NCI-H446 (cell line): Measurements from ENCODE around the gene RFX3.

Experiments
- DNase-seq, 2 experiments: peaks; one replicate each; lab custom pipeline; 2025; lab: John Stamatoyannopoulos, UW

RFX3 gene

DNA sequence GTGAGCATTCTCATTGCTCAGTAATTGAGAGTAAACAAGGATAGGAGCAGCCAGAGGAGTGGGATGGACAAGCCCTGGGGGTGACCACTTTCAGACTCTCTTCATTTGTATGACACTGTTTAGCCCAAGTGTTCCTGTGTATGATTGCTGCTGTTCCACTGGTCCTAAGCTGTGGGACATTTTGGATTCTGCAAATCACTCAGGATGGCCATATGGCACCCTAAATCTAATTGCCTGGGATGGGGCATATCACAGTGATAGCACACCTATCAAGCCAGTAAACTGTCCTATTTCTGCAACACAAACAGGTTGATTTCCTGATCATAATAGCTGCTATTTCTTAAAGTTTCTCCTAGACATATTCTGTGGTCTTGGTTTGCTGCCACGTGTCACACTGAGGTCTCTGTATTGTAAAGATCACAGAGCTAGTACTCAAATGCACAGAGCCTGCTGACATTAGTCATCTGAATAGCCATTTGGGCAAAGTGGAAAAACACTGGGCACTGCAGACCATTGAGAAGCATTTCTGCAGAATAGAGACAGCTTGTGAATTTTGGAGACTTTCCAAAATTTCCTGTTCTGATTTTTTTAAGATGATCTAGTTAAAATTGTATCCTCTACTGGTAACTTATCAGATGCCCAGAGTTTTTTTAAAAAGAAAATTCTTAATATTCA is 320.2 kb downstream of the RFX3 start:
- DNase-seq = peak; percentile 66 to 92

- no peak for DNase-seq
Measured at GRCh38 chr9:3200331-3200774, 325.4 kb downstream of the RFX3 start.

GRCh38 chr9:3193791-3194190 is 332.0 kb downstream of the RFX3 start:
- no peak for DNase-seq

- no peak for DNase-seq
Measured at GRCh38 chr9:3191715-3192114, 334.1 kb downstream of the RFX3 start.

GRCh38 chr9:3189113-3189861 is 336.5 kb downstream of the RFX3 start:
- DNase-seq = no peak

GRCh38 chr9:3186751-3187150 is 339.1 kb downstream of the RFX3 start:
- no peak for DNase-seq

- peak; percentile 58 to 85 for DNase-seq
Measured at GRCh38 chr9:3181049-3181953, 344.5 kb downstream of the RFX3 start.

DNA sequence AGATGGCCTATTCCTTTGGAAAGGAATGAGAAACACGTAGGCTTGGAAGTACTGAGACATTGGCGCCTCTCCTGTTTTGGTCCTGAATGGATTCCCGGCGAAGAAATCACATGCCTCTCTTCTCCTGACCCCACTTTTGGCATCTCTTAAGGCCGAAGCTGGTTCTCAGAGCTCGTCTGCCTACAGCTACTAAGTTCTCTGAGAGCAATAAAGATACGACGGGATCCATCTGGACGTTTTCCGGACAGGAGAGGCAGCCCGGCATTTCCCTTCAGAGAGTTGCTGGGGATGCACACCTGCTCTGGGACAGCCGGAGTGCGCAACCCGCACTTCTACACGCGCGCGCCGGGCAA is 345.1 kb downstream of the RFX3 start:
- no peak for DNase-seq

DNA sequence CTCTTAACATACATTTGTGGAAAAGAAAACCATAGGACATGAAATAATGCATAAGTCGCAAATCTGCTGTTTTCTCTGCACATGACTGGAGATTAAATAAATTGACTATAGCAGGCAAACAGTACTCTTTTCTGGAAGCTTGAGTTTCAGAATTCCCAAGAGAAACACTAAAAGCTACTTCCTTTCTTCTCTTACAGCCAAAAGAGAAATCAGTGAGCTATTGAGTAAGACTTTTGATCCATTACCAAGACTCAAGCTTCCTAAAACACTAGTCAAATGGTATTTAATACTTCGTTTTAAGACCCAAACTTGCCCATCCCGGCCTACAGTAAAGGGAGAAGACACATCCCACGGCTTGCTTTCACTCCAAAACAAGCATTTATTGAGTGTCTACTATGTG is 346.1 kb downstream of the RFX3 start:
- DNase-seq = no peak

- DNase-seq = no peak
Measured at GRCh38 chr9:3177936-3178335, 347.9 kb downstream of the RFX3 start.

GRCh38 chr9:3177146-3177761 is 348.5 kb downstream of the RFX3 start:
- no peak for DNase-seq

GRCh38 chr9:3173374-3173773 is 352.4 kb downstream of the RFX3 start:
- no peak for DNase-seq

GRCh38 chr9:3170819-3171218 is 355.0 kb downstream of the RFX3 start:
- no peak for DNase-seq
